ENCODE results near the gene SESTD1. TPM values are rescaled to one million over a fixed set of nuclear protein-coding genes. Genes with fewer than 3 reads are reported as not detected.
"Not testable (repeated sequence)": the region's sequence is repeated elsewhere in the genome, so short reads cannot be mapped to it uniquely, and the experiment has no call there.

SESTD1 gene
- total RNA-seq, 1 donor from 2014 or later, result 49.2 TPM

DNA sequence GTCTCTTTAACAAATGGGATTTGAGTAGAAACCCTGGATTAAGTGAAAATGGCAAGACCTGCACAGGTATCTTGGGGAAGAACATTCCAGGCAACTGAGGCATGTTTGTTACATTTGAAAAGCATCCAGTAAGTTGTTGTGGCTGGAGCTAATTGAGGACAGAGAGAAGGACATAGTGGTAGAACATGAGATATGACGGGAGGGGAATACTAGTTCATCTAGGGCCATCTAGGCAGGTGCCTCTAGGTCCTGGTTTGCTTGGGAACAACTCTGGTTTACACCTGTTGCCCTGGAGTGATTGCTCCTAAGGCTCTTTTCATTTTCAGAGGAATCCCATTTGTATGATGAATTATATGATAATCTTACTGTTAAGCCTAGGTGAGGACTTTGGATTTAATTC is 194.9 kb downstream of the SESTD1 start:
- no peak for DNase-seq
- H3K4me1 Mint-ChIP-seq, result peaks cover 2% of the 10 kb centered on the region
- no peaks in the 10 kb centered on the region for H3K27me3 Mint-ChIP-seq
- intact Hi-C loops (cut with micrococcal nuclease), result loop anchor here (5.0 kb wide), 1 partner anchor 33 kb away; no protein-coding TSS in a partner anchor
- ChIA-PET CTCF (no interaction called here), POLR2A (no interaction called here)
- H3K36me3 Mint-ChIP-seq (ENCODE audit: low read depth), result no peaks in the 10 kb centered on the region
- no peak overlapping the region for H3K27ac Mint-ChIP-seq
- no peak for TF ChIP-seq CTCF (IDR thresholded peaks at IDR 0.05)
- H3K4me3 Mint-ChIP-seq, result no peak overlapping the region
- peaks cover 6% of the 10 kb centered on the region for H3K9me3 Mint-ChIP-seq
- no peak for ATAC-seq (ENCODE audit: low read depth)

DNA sequence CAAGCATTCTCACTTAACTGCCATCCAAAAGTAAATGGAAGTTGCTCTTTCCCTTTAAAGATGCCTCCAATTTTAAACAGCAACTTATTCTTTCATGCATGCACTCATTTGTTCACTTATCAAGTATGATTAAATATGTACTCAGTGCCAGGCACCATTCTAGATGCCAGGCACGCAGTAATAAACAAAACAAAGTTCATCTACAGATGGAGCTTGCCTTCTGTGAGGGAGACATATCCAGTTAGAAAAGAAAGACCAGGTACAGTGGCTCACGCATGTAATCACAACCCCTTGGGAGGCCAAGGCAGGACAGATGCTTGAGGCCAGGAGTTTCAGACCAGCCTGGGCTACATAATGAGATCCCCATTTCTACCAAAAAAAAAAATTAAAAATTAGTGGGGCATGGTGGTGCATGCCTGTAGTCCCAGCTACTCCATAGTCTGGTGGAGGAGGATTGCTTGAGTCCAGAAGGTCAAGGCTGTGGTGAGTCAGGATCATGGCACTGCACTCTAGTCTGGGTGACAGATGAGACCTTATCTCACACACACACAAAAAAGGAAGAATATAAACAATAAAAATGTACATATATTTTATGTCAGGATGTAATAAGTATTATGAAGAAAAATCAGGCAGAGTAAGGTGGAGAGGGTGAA is 195.5 kb downstream of the SESTD1 start:
- no peak for DNase-seq
- Mint-ChIP-seq H3K4me3 (no peak overlapping the region), H3K27ac (no peak overlapping the region), H3K9me3 (peaks cover 6% of the 10 kb centered on the region), H3K36me3 (ENCODE audit: low read depth) (no peaks in the 10 kb centered on the region), H3K4me1 (peaks cover 2% of the 10 kb centered on the region), H3K27me3 (no peaks in the 10 kb centered on the region)
- no peak for ATAC-seq (ENCODE audit: low read depth)
- ChIA-PET POLR2A (no interaction called here), CTCF (no interaction called here)
- no peak for TF ChIP-seq CTCF (IDR thresholded peaks at IDR 0.05)
- intact Hi-C loops (cut with micrococcal nuclease), result loop anchor here (5.0 kb wide), 1 partner anchor 33 kb away; no protein-coding TSS in a partner anchor

- Mint-ChIP-seq H3K4me1 (peaks cover 22% of the 10 kb centered on the region), H3K4me3 (no peak overlapping the region), H3K9me3 (no peaks in the 10 kb centered on the region), H3K27ac (peak overlapping the region; percentile 61), H3K36me3 (ENCODE audit: low read depth) (no peaks in the 10 kb centered on the region), H3K27me3 (no peaks in the 10 kb centered on the region)
- intact Hi-C loops (cut with micrococcal nuclease), result no loop called here
- POLR2A ChIA-PET, result interaction anchor here (0.7 to 2.4 kb wide), 3 partner anchors 9 to 29 kb away, joined by 3 to 18 read pairs (median 4); partner anchors contain the start of gene CCDC141
- no peak for DNase-seq
- ATAC-seq (ENCODE audit: low read depth), result peak; percentile 58
- CTCF ChIA-PET, result interaction anchor here (1.0 to 2.0 kb wide), 2 partner anchors 39 to 70 kb away, joined by 4 to 8 read pairs; no protein-coding TSS in a partner anchor
- TF ChIP-seq CTCF (IDR thresholded peaks at IDR 0.05), result no peak
Observed at GRCh38 chr2:179059026-179059700, 205.5 kb downstream of the SESTD1 start.

GRCh38 chr2:179057737-179058136 is 206.9 kb downstream of the SESTD1 start:
- Mint-ChIP-seq H3K9me3 (no peaks in the 10 kb centered on the region), H3K36me3 (ENCODE audit: low read depth) (no peaks in the 10 kb centered on the region), H3K4me1 (peaks cover 22% of the 10 kb centered on the region), H3K27ac (peak overlapping the region; percentile 42), H3K4me3 (no peak overlapping the region), H3K27me3 (no peaks in the 10 kb centered on the region)
- ChIA-PET CTCF (no interaction called here), POLR2A (interaction anchor here (2.4 kb wide), 1 partner anchor 8 kb away, joined by 18 read pairs; the partner anchor contains the start of gene CCDC141)
- intact Hi-C loops (cut with micrococcal nuclease), result no loop called here
- DNase-seq (no peak), ATAC-seq (ENCODE audit: low read depth) (no peak)
- TF ChIP-seq CTCF (IDR thresholded peaks at IDR 0.05), result no peak

DNA sequence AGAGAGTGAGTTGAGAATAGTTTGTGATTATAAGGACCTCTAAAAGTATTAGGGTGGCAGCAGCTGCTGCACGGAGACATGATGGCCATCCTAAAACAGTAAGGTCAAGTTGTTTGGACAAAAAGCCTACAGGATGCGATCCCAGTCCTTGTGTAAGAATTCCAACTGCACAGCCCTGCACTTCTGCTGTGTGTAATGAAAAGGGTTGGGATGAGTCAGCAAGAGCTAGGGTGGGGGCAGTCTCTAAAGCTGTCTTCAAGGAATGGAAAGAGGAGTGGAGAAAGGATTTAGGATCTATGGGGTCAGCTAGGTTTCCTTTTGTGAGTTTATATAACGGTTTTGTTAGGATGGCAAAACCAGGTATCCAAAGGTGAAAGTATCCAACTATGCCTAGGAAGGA is 211.1 kb downstream of the SESTD1 start:
- peaks cover 33% of the 10 kb centered on the region for H3K4me1 Mint-ChIP-seq
- ATAC-seq (ENCODE audit: low read depth); H3K27ac Mint-ChIP-seq; DNase-seq; intact Hi-C loops (cut with micrococcal nuclease); H3K9me3 Mint-ChIP-seq; H3K4me3 Mint-ChIP-seq; POLR2A ChIA-PET; CTCF ChIA-PET; H3K27me3 Mint-ChIP-seq; H3K36me3 Mint-ChIP-seq (ENCODE audit: low read depth): not testable (repeated sequence)

Other genes starting within 250 kb of the SESTD1 start
- 32.1 and 38.8 TPM in 2 replicates for gene CCDC141, start 214.7 kb downstream of the SESTD1 start, total RNA-seq

Data from activated B cell treated with CpG ODN at 0.5 μM for 24 hours (primary cell).